Liver (tissue), 9 donors: ENCODE data around the gene GNAT1. TPM values are rescaled to one million over a fixed set of nuclear protein-coding genes. Genes with fewer than 3 reads are reported as not detected.

Experiments
- DNase-seq: peaks from one replicate; pipeline ENCODE4 v3.0.0-alpha.2; 2017; ENCODE audit warnings: low spot score
- H3K27ac ChIP-seq, 2 donors: one replicate each; pipeline ENCODE4 v1.7.0; 2013; ENCODE audit warnings: inconsistent platforms in 2 of 2, low read length in 2 of 2, control low read depth in 1 of 2, low read depth in 1 of 2, mild to moderate bottlenecking in 1 of 2
- H3K27me3 ChIP-seq, 4 donors: one replicate each; pipeline versions ENCODE4 v1.6.1 to v1.7.0; 2013; ENCODE audit warnings: low read length in 3 of 4, inconsistent platforms in 1 of 4, mild to moderate bottlenecking in 1 of 4, moderate library complexity in 1 of 4; ENCODE audit not compliant: control insufficient read depth in 4 of 4, insufficient read depth in 4 of 4
- H3K36me3 ChIP-seq, 4 donors: one replicate each; pipeline versions ENCODE4 v1.6.1 to v1.7.0; 2013; ENCODE audit warnings: low read length in 3 of 4, mild to moderate bottlenecking in 3 of 4, low read depth in 1 of 4, moderate library complexity in 1 of 4; ENCODE audit not compliant: control insufficient read depth in 4 of 4, insufficient read depth in 3 of 4
- H3K4me1 ChIP-seq, 4 donors: one replicate each; pipeline versions ENCODE4 v1.6.1 to v1.7.0; 2013; ENCODE audit warnings: low read length in 3 of 4, mild to moderate bottlenecking in 3 of 4, moderate library complexity in 1 of 4; ENCODE audit not compliant: control insufficient read depth in 4 of 4, insufficient read depth in 4 of 4
- H3K4me3 ChIP-seq, 3 donors: one replicate each; pipeline versions ENCODE4 v1.6.1 to v1.7.0; 2013; ENCODE audit warnings: low read length in 3 of 3, control low read depth in 1 of 3, low read depth in 1 of 3, mild to moderate bottlenecking in 1 of 3
- H3K9ac ChIP-seq, 2 donors: one replicate each; pipeline ENCODE4 v1.7.0; 2013; ENCODE audit warnings: low read length in 2 of 2, mild to moderate bottlenecking in 2 of 2, moderate library complexity in 2 of 2, control low read depth in 1 of 2, low read depth in 1 of 2
- H3K9me3 ChIP-seq, 4 donors: one replicate each; pipeline versions ENCODE4 v1.6.1 to v1.7.0; 2013; ENCODE audit warnings: low read length in 3 of 4; ENCODE audit not compliant: control insufficient read depth in 4 of 4
- CTCF ChIP-seq: fragments of 150-350 bp; IDR thresholded peaks from 2 replicates; pipeline ENCODE4 v1.5.1; 2017; ENCODE audit warnings: improper control_type of control experiment, low read depth, low read length; ENCODE audit not compliant: missing input control
- EGR1 ChIP-seq, 2 donors: IDR thresholded peaks; 2 replicates each; pipeline ENCODE4 v1.6.1; 2016 to 2018; ENCODE audit warnings: antibody characterized with exemption in 2 of 2, low read depth in 2 of 2
- FOXA1 ChIP-seq: IDR thresholded peaks from 2 replicates; pipeline ENCODE4 v1.6.1; 2016; ENCODE audit warnings: antibody characterized with exemption
- FOXA2 ChIP-seq: IDR thresholded peaks from 2 replicates; pipeline ENCODE4 v1.6.1; 2016; ENCODE audit warnings: antibody characterized with exemption
- GABPA ChIP-seq, 2 donors: IDR thresholded peaks in 1 of 2; conservative IDR thresholded peaks in 1 of 2; 2 replicates each; pipeline ENCODE4 v1.6.1; 2016; ENCODE audit warnings: antibody characterized with exemption in 2 of 2, mild to moderate bottlenecking in 1 of 2, moderate library complexity in 1 of 2
- HNF4A ChIP-seq, 2 donors: conservative IDR thresholded peaks; 2 replicates each; pipeline ENCODE4 v1.6.1; 2016; ENCODE audit warnings: antibody characterized with exemption in 2 of 2, mild to moderate bottlenecking in 2 of 2
- HNF4G ChIP-seq: IDR thresholded peaks from 2 replicates; pipeline ENCODE4 v1.6.1; 2016; ENCODE audit warnings: antibody characterized with exemption
- JUND ChIP-seq, 2 donors: IDR thresholded peaks; 2 replicates each; pipeline ENCODE4 v1.6.1; 2016; ENCODE audit warnings: antibody characterized with exemption in 2 of 2
- NR2F2 ChIP-seq: IDR thresholded peaks from 2 replicates; pipeline ENCODE4 v1.6.1; 2016; ENCODE audit warnings: antibody characterized with exemption
- RAD21 ChIP-seq, 2 donors: IDR thresholded peaks; 2 replicates each; pipeline ENCODE4 v1.6.1; 2016; ENCODE audit warnings: antibody characterized with exemption in 2 of 2, mild to moderate bottlenecking in 2 of 2
- REST ChIP-seq: IDR thresholded peaks from 2 replicates; pipeline ENCODE4 v1.6.1; 2016; ENCODE audit warnings: antibody characterized with exemption, mild to moderate bottlenecking
- RXRA ChIP-seq, 2 donors: IDR thresholded peaks; 2 replicates each; pipeline ENCODE4 v1.6.1; 2017 to 2018; ENCODE audit warnings: antibody characterized with exemption in 2 of 2, mild to moderate bottlenecking in 1 of 2
- SP1 ChIP-seq: IDR thresholded peaks from 2 replicates; pipeline ENCODE4 v1.6.1; 2018; ENCODE audit warnings: antibody characterized with exemption, mild to moderate bottlenecking
- TAF1 ChIP-seq: conservative IDR thresholded peaks from 2 replicates; pipeline ENCODE4 v1.6.1; 2016; ENCODE audit warnings: antibody characterized with exemption, mild to moderate bottlenecking
- WGBS: extraction: QIAGEN DNeasy Blood & Tissue Kit; methylation state at CpG from one replicate; pipeline ENCODE4 v1.1.7; 2013; 5-methylcytosine and 5-hydroxymethylcytosine counted together
- polyA plus RNA-seq, 2 donors: library from polyadenylated mRNA; stranded (reverse) in 1 of 2; unstranded in 1 of 2; fragments of 200-250 nt in 1 of 2; fragments of >200 nt in 1 of 2; fragmentation: Nextera tagmentation in 1 of 2; extraction: Ambion mirVana in 1 of 2; gene quantifications; one replicate each; pipeline versions ENCODE4 v1.2.1 to v1.2.3, GENCODE V29; 2013 to 2015
- total RNA-seq, 2 donors: library from RNA; depleted of rRNA; stranded (reverse); fragments of >200 nt; gene quantifications; one replicate each; pipeline ENCODE4 v1.2.3, GENCODE V29; 2014
- TF ChIP-seq, protein P1 (sequence below): IDR thresholded peaks from 2 replicates; pipeline ENCODE4 v1.6.1; 2016; ENCODE audit warnings: antibody characterized with exemption
- TF ChIP-seq, protein P2 (sequence below): IDR thresholded peaks from 2 replicates; pipeline ENCODE4 v1.6.1; 2016; ENCODE audit warnings: antibody characterized with exemption
- TF ChIP-seq, protein P3 (sequence below): IDR thresholded peaks from 2 replicates; pipeline ENCODE4 v1.6.1; 2016; ENCODE audit warnings: antibody characterized with exemption
- donor health status: healthy.
- donor health status: healthy.
- donor health status: healthy.
- donor health status: healthy.
- donor health status: healthy.

GNAT1 gene
- total and polyA plus RNA-seq, 4 donors: 0.08 TPM; not detected in 3

DNA sequence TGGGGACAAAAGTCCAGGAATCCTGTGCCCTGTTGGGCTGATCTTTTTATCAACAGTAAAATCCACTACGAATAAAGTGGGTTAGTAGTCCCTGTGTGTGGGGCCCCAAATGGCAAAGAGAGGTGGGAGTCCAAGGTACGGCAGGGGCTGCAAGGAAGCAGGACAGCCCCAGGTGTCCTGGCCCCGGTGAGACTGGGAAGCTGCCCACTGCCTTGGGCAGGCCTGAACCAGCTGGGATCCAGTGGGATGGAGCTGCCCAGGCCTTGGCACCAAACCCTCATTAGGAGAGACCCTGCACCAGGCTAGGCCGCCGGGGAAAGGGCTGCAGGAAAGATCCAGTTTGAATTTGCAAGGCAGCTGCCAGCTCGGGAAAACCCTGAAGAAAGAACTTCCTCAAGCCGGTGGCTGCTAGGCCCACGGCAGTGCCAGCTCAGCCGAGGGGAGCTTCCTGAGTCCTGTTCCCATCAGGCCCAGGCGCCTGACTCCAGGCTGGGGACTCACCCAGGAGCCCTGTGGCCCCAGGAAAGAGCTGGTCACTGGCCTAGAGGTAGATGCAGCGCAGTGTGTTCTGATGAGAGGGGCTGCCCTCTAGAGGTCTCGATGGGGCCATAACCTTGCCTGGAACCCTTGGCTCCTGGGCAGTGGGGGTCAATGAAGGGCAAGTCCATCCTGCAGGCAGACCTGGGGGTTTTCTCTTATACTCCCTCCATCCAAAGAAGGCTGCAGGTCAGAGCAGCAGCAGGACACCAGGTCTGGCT is 30.2 kb downstream of the GNAT1 start:
- peaks cover 6 to 12% (median 10%) of the 10 kb centered on the region in 4 donors for H3K36me3 ChIP-seq
- no peak for DNase-seq
- no peak overlapping the region for H3K4me3 ChIP-seq
- WGBS: 32% methylated on average over 12 of the region's 12 CpGs
- H3K27ac ChIP-seq: peak overlapping the region; percentile 49 to 78
- no peak for TF ChIP-seq TAF1
- TF ChIP-seq FOXA1: no peak
- peak; percentile 20 to 81 for TF ChIP-seq JUND (IDR thresholded peaks at IDR 0.05)
- TF ChIP-seq RXRA (IDR thresholded peaks at IDR 0.05): peak; percentile 72 to 86
- TF ChIP-seq REST: no peak
- TF ChIP-seq HNF4A (conservative IDR thresholded peaks at IDR 0.05): peak; percentile 79 to 85
- TF ChIP-seq FOXA2: no peak
- TF ChIP-seq NR2F2: no peak
- TF ChIP-seq HNF4G: no peak
- TF ChIP-seq EGR1 (IDR thresholded peaks at IDR 0.05; ENCODE audit: low read depth in 2 of 2): no peak
- peak; percentile 49 for TF ChIP-seq CTCF
- TF ChIP-seq SP1: peak; percentile 29
- TF ChIP-seq, protein P1, sequence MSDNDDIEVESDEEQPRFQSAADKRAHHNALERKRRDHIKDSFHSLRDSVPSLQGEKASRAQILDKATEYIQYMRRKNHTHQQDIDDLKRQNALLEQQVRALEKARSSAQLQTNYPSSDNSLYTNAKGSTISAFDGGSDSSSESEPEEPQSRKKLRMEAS: no peak
- TF ChIP-seq RAD21 (IDR thresholded peaks at IDR 0.05): peak; percentile 76 to 81
- TF ChIP-seq, protein P2, sequence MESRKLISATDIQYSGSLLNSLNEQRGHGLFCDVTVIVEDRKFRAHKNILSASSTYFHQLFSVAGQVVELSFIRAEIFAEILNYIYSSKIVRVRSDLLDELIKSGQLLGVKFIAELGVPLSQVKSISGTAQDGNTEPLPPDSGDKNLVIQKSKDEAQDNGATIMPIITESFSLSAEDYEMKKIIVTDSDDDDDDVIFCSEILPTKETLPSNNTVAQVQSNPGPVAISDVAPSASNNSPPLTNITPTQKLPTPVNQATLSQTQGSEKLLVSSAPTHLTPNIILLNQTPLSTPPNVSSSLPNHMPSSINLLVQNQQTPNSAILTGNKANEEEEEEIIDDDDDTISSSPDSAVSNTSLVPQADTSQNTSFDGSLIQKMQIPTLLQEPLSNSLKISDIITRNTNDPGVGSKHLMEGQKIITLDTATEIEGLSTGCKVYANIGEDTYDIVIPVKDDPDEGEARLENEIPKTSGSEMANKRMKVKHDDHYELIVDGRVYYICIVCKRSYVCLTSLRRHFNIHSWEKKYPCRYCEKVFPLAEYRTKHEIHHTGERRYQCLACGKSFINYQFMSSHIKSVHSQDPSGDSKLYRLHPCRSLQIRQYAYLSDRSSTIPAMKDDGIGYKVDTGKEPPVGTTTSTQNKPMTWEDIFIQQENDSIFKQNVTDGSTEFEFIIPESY: no peak
- TF ChIP-seq GABPA (IDR thresholded peaks at IDR 0.05 in 1 of 2, conservative IDR thresholded peaks at IDR 0.05 in 1 of 2): no peak
- TF ChIP-seq, protein P3, sequence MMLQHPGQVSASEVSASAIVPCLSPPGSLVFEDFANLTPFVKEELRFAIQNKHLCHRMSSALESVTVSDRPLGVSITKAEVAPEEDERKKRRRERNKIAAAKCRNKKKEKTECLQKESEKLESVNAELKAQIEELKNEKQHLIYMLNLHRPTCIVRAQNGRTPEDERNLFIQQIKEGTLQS: peak; percentile 31
- no peak overlapping the region for H3K9ac ChIP-seq
- no peaks in the 10 kb centered on the region for H3K9me3 ChIP-seq
- peaks cover 4 to 51% (median 39%) of the 10 kb centered on the region in 4 donors for H3K4me1 ChIP-seq
- no peaks in the 10 kb centered on the region for H3K27me3 ChIP-seq
